GM19099 (cell line): ENCODE data around the gene BIN1.

Source experiments
- POLR2A ChIP-seq: IDR thresholded peaks from 3 replicates; pipeline ENCODE4 v1.6.1; 2011; ENCODE audit warnings: low read depth; ENCODE audit not compliant: insufficient read length; ENCODE audit errors: extremely low read depth

BIN1 gene

GRCh38 chr2:127101048-127101611 is 5.8 kb downstream of the BIN1 start:
- TF ChIP-seq POLR2A: no peak

GRCh38 chr2:127100251-127101047 is 6.5 kb downstream of the BIN1 start:
- no peak for TF ChIP-seq POLR2A

GRCh38 chr2:127098711-127099110 is 8.2 kb downstream of the BIN1 start:
- TF ChIP-seq POLR2A: no peak

- TF ChIP-seq POLR2A: no peak
These were observed 8.9 kb downstream of the BIN1 start for GRCh38 chr2:127097841-127098651.

DNA sequence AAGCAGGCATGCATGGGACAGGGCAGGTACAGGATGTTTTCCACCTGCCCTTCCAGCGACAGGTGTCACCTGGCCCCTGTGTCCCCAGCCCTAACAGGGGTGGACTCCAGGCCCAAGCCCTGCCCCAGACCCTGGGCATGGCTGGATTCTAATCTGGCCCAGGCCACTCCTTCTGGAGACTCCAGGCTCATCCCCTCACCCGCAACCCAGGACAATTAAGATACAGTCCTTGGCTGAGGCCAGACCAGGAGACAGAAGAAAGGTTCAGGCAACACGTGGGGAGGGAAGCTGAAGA is 9.5 kb downstream of the BIN1 start:
- no peak for TF ChIP-seq POLR2A

- TF ChIP-seq POLR2A: no peak
These were observed 10.1 kb downstream of the BIN1 start for GRCh38 chr2:127096718-127097470.

GRCh38 chr2:127096280-127096679 is 10.7 kb downstream of the BIN1 start:
- no peak for TF ChIP-seq POLR2A

DNA sequence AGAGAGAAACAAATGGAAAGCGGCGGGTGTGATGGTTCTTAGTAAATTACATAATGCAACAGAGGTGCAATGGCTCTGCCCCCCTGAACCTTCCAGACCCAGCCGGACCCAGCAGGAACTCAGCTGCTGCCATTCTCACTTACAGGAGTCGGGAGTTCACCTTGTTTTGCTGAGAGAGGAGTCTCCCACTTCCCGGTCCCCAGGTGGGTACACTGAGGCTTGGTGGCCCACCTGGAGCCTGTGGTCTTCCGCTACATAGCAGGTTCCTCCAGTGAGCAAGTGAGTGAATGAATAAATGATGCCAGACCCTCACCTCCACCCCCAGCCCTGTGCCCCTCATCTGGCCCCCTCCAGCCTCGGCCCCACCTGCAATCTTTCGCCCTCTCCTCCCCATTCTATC is 11.2 kb downstream of the BIN1 start:
- no peak for TF ChIP-seq POLR2A

DNA sequence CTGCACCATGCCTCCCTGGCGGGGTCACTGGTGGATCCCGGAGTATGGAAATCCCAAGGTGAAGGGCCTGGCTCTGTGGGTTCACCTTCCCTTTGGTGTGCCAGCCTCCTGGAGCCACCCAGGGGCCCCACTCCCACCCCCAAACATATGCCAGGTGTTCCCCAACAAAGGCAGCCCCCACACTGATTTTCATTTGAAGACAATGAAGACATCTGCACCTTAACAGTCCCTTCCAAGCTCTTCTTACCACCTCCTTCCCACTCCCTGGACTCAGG is 11.7 kb downstream of the BIN1 start:
- TF ChIP-seq POLR2A: no peak

GRCh38 chr2:127094509-127095366 is 12.2 kb downstream of the BIN1 start:
- TF ChIP-seq POLR2A: no peak

DNA sequence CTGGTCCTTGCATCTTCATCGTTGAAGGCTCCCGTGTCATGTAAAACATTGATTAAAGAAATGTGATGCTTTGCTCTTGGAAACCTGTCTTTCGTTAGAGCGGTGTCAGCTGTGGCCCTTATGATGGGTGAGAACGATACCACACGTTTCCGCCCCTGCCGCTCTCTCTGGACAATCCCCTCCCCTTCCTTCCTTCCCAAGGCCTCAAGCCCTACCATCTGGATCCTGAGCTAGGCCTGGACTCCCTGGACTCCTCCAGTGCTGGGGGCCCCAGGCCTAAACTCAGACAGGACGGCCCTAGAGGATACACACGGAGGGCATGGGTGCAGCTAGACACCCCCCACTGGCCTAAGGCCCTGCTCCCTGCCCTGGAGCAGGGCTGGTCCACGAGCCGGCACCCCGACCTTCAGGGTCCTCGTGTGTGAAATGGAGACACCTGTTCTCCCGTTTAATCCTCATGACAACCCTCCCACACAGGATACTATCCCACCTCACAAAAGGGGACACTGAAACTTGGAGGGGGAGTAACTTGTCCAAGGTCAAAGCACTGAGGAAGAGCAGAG is 13.2 kb downstream of the BIN1 start:
- no peak for TF ChIP-seq POLR2A

GRCh38 chr2:127092901-127093516 is 13.9 kb downstream of the BIN1 start:
- TF ChIP-seq POLR2A: no peak

GRCh38 chr2:127092306-127092705 is 14.6 kb downstream of the BIN1 start:
- TF ChIP-seq POLR2A: no peak

- no peak for TF ChIP-seq POLR2A
These were observed 15.1 kb downstream of the BIN1 start for GRCh38 chr2:127091886-127092285.
